SK-N-MC (cell line): ENCODE measurements around the gene LRRFIP2.

Experiments
- EZH2 ChIP-seq: fragments of 200-600 bp; sonication (generic); IDR thresholded peaks from one replicate; pipeline ENCODE4 v1.6.1; 2017; ENCODE audit warnings: antibody characterized with exemption
- POLR2AphosphoS5 ChIP-seq: IDR thresholded peaks from 2 replicates; pipeline ENCODE4 v1.6.1; 2012; ENCODE audit warnings: mild to moderate bottlenecking, low read depth, low read length, borderline replicate concordance

DNA sequence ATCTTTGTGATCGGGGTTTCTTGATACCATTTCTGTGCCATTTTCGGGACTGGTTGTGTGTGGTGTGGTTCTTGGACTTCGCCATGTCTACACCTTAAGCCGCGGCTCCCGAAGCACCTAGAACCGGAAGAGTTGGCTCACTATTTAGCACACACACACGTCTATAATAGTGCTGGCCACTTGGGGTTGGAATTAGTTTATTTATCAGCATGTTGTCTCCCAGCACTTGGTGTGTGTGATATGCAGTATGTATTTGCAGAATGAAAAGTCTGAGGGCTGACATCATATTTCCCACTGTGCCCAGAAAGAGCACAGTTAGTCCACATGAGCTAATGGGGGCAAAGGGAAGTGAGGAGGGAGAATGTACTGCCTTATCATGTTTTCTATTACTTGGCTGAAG, 157.5 kb downstream of the LRRFIP2 start:
- TF ChIP-seq POLR2AphosphoS5 (no peak), EZH2 (no peak)
